ENCODE results near the gene AFAP1L1.

AFAP1L1 gene

DNA sequence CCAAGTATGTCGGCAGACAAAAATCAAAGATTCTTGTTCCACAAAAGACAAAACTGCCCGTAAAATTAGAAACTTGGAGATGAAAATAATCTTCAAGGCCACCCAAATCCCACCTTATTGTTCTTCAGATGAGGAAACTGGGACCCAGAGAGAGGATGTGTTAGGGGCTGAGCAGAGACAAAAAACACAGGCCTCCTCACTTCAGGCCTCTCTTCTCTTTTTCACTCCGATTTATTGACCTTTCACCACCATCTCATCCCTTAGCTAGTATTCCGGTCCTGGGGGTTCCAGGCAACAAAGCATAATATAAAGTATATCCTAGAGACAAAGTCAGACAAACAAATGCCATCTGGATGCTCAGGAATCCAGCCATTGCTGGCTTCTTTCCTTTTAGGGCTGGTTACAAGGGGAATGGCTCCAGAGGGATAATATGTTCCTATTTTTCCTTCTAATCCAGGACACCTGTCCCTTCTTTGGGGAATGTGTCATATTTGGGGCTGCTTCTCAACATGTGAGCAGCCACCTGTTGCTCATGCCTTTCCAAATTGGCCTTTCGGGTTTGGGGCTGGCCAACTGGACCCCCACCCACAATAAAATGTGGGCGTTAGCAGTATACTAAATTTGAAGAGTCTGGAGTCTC is 42.2 kb upstream of the AFAP1L1 start:
- Mint-ChIP-seq H3K4me3 (no peak overlapping the region), H3K9me3 (no peaks in the 10 kb centered on the region), H3K36me3 (ENCODE audit: low read depth) (no peaks in the 10 kb centered on the region), H3K4me1 (peaks cover 5% of the 10 kb centered on the region), H3K27ac (no peak overlapping the region), H3K27me3 (ENCODE audit: low read depth, poor library complexity) (peaks cover 37% of the 10 kb centered on the region)
- TF ChIP-seq, protein P1, sequence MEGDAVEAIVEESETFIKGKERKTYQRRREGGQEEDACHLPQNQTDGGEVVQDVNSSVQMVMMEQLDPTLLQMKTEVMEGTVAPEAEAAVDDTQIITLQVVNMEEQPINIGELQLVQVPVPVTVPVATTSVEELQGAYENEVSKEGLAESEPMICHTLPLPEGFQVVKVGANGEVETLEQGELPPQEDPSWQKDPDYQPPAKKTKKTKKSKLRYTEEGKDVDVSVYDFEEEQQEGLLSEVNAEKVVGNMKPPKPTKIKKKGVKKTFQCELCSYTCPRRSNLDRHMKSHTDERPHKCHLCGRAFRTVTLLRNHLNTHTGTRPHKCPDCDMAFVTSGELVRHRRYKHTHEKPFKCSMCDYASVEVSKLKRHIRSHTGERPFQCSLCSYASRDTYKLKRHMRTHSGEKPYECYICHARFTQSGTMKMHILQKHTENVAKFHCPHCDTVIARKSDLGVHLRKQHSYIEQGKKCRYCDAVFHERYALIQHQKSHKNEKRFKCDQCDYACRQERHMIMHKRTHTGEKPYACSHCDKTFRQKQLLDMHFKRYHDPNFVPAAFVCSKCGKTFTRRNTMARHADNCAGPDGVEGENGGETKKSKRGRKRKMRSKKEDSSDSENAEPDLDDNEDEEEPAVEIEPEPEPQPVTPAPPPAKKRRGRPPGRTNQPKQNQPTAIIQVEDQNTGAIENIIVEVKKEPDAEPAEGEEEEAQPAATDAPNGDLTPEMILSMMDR (IDR thresholded peaks at IDR 0.05) = no peak
- DNase-seq = no peak

DNA sequence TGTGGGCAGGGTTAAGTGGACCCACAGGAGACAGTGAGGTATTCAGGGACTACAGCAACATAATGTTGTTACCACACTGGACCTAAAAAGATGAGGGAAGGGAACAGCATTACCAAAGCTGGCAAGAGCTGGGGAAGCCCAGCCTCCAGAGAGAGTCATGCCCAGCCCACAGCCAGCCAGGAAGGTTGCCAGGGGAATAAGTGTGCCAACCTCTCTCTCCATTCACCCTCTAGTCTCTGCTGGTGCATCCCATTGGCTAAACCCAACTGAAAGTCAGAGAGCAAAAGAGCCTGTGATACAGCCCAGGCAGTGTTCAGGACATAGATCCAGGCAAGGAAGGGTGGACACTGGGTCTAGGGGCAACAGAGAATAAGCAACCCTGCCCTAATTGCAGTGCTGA is 35.8 kb upstream of the AFAP1L1 start:
- Mint-ChIP-seq H3K4me1 (peaks cover 6% of the 10 kb centered on the region), H3K4me3 (no peak overlapping the region), H3K9me3 (no peaks in the 10 kb centered on the region), H3K36me3 (ENCODE audit: low read depth) (no peaks in the 10 kb centered on the region), H3K27me3 (ENCODE audit: low read depth, poor library complexity) (peaks cover 66% of the 10 kb centered on the region), H3K27ac (no peak overlapping the region)
- TF ChIP-seq, protein P1 (IDR thresholded peaks at IDR 0.05) = no peak
- no peak for DNase-seq

DNA sequence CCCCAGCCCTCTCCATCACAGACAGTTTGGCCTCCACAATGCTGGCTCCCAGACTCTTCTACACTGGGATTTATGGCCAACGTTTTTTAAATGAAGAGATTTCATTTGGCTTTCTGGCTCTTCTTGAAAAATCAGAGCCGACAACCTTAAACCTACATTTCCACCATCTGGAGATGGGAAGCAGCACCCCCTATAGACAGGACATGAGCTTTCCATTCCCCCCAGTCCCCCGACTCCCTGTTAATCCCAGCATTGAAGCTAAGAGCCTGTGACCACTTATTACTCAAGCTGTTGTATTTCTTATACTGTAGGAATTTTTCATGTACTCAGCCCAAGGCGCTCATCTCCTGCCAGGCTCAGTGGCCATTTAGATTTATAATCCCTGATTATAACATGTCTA is 34.0 kb upstream of the AFAP1L1 start:
- Mint-ChIP-seq H3K9me3 (no peaks in the 10 kb centered on the region), H3K4me3 (no peak overlapping the region), H3K27ac (no peak overlapping the region), H3K4me1 (peaks cover 6% of the 10 kb centered on the region), H3K27me3 (ENCODE audit: low read depth, poor library complexity) (peaks cover 58% of the 10 kb centered on the region), H3K36me3 (ENCODE audit: low read depth) (no peaks in the 10 kb centered on the region)
- TF ChIP-seq, protein P1 (IDR thresholded peaks at IDR 0.05) = no peak
- no peak for DNase-seq

DNA sequence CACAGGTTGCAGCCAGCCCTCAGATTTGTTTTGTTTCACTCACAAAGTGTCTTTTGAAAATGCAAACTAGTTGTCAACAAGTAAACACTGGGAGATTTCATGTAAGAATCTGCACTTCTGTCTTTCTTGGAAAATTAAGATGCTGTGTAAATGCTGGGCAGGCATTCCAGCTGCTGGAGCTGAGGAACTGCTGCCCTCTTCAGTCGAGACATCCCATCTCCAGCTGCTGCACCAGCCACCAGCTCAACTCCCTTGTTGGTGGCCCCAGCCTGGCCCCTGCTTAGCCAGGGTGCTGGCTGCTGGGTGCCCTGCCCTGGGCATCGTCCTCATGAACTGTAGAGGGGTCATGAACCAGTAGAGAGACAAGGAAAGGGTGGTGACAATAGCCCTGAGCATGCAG is 33.1 kb upstream of the AFAP1L1 start:
- TF ChIP-seq, protein P1 (IDR thresholded peaks at IDR 0.05) = no peak
- Mint-ChIP-seq H3K27me3 (ENCODE audit: low read depth, poor library complexity) (peaks cover 60% of the 10 kb centered on the region), H3K9me3 (no peaks in the 10 kb centered on the region), H3K27ac (no peak overlapping the region), H3K4me1 (peaks cover 6% of the 10 kb centered on the region), H3K4me3 (no peak overlapping the region), H3K36me3 (ENCODE audit: low read depth) (no peaks in the 10 kb centered on the region)
- DNase-seq = no peak

DNA sequence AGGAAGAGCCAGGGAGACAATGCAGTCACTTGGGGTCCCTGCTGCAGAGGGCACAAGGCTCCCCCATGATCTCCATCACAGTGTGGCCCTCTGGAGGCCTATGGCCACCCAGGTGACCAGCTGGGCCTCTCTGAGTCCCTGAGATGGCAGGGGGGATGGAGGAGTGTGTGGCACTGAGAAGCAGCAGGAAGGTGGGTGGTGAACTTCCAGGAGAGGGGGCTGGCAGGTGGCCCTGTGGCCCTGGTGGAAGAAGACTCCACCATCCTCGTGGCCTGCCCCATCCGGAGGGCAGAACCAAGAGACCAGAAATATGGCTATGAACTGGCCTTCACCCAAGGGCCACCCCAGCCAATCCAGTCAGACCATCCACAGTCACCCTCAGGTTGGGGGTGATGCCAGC is 31.7 kb upstream of the AFAP1L1 start:
- Mint-ChIP-seq H3K36me3 (ENCODE audit: low read depth) (no peaks in the 10 kb centered on the region), H3K4me1 (peaks cover 6% of the 10 kb centered on the region), H3K27me3 (ENCODE audit: low read depth, poor library complexity) (peaks cover 65% of the 10 kb centered on the region), H3K27ac (no peak overlapping the region), H3K4me3 (no peak overlapping the region), H3K9me3 (no peaks in the 10 kb centered on the region)
- TF ChIP-seq, protein P1 (IDR thresholded peaks at IDR 0.05) = no peak
- no peak for DNase-seq

DNA sequence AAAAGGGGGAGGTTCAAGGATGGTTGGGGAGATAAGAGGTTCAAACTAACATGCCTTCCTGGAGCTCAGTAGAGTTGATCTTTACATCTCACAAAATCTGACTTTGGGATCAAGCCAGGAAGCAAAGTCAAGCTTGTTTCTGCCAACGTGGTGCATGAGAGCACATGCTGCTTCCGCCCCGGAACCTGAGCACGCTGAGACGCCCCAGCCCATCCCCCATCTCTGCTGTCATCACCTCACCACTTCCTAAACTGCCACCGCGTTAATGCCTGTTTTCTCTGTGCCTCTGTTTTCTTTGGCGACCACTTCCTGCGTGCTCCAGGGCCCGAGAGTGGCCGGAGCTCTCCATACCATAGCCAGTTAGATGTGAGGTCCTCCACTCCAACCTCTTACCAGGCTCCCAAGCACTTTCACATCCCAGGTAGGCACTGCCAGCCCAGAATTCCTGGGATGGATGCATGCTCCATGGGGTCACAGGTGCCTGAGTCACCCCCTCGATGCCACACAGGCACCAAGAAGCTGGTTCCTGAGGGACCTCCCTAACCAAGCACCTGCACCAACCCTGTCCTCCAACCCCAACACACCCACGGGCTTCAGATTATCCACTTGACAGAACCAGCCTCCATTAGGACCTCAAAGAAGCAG is 31.2 kb upstream of the AFAP1L1 start:
- Mint-ChIP-seq H3K27ac (no peak overlapping the region), H3K27me3 (ENCODE audit: low read depth, poor library complexity) (peaks cover 64% of the 10 kb centered on the region), H3K36me3 (ENCODE audit: low read depth) (no peaks in the 10 kb centered on the region), H3K4me3 (no peak overlapping the region), H3K4me1 (peaks cover 6% of the 10 kb centered on the region), H3K9me3 (no peaks in the 10 kb centered on the region)
- TF ChIP-seq, protein P1 (IDR thresholded peaks at IDR 0.05) = no peak
- DNase-seq = no peak

Data from nephron progenitor cell (in vitro differentiated cells).